Neuronal stem cell (in vitro differentiated cells): Measurements from ENCODE around the gene PCARE.
A peak's percentile ranks its signal among the peaks of the same experiment; 100 is the strongest.

Source experiments
- DNase-seq: peaks from one replicate; pipeline ENCODE4 v3.0.0-alpha.2; 2013; ENCODE audit warnings: low spot score
- H2AFZ ChIP-seq: one replicate; pipeline ENCODE4 v1.6.1; 2013; ENCODE audit warnings: mild to moderate bottlenecking, low read length, inconsistent platforms
- H2AK5ac ChIP-seq: 2 replicates; pipeline ENCODE4 v1.6.1; 2013; ENCODE audit warnings: low read depth, mild to moderate bottlenecking, inconsistent platforms, low read length, moderate library complexity, mixed read lengths
- H2BK120ac ChIP-seq: 2 replicates; pipeline ENCODE4 v1.6.1; 2013; ENCODE audit warnings: low read depth, mild to moderate bottlenecking, inconsistent platforms, low read length, moderate library complexity, mixed read lengths
- H2BK12ac ChIP-seq: one replicate; pipeline ENCODE4 v1.6.1; 2013; ENCODE audit warnings: low read length, inconsistent platforms
- H2BK15ac ChIP-seq: 2 replicates; pipeline ENCODE4 v1.6.1; 2013; ENCODE audit warnings: mild to moderate bottlenecking, low read length, inconsistent platforms, mixed read lengths
- H2BK5ac ChIP-seq: one replicate; pipeline ENCODE4 v1.6.1; 2013; ENCODE audit warnings: inconsistent platforms, mild to moderate bottlenecking, low read length, moderate library complexity
- H3K14ac ChIP-seq: one replicate; pipeline ENCODE4 v1.6.1; 2013; ENCODE audit warnings: low read length, inconsistent platforms
- H3K18ac ChIP-seq: 2 replicates; pipeline ENCODE4 v1.6.1; 2013; ENCODE audit warnings: low read length, inconsistent platforms
- H3K23ac ChIP-seq: 2 replicates; pipeline ENCODE4 v1.6.1; 2013; ENCODE audit warnings: low read depth, mild to moderate bottlenecking, mixed read lengths, low read length, inconsistent platforms; ENCODE audit not compliant: poor library complexity
- H3K27ac ChIP-seq: replicated peaks from 3 replicates; pipeline ENCODE4 v1.5.1; 2013; ENCODE audit warnings: low read length, inconsistent platforms
- H3K27me3 ChIP-seq, 3 experiments: 2 replicates each; pipeline ENCODE4 v1.6.1; 2013; ENCODE audit warnings: low read length in 3 of 3, mild to moderate bottlenecking in 2 of 3, inconsistent platforms in 1 of 3, low read depth in 1 of 3, mixed read lengths in 1 of 3, moderate library complexity in 1 of 3; ENCODE audit not compliant: control insufficient read depth in 3 of 3, insufficient read depth in 3 of 3
- H3K36me3 ChIP-seq, 2 donors: replicated peaks in 1 of 2; 2 replicates each; pipeline ENCODE4 v1.6.1; 2013; ENCODE audit warnings: low read length in 2 of 2; ENCODE audit not compliant: control insufficient read depth in 2 of 2, insufficient read depth in 2 of 2
- H3K4ac ChIP-seq: 2 replicates; pipeline ENCODE4 v1.6.1; 2013; ENCODE audit warnings: inconsistent platforms, mild to moderate bottlenecking, low read length, moderate library complexity
- H3K4me1 ChIP-seq, 2 donors: 1 replicate in 1 of 2; 2 replicates in 1 of 2; pipeline ENCODE4 v1.6.1; 2013; ENCODE audit warnings: low read length in 2 of 2, low read depth in 1 of 2; ENCODE audit not compliant: control insufficient read depth in 2 of 2, insufficient read depth in 1 of 2
- H3K4me2 ChIP-seq: one replicate; pipeline ENCODE4 v1.6.1; 2013; ENCODE audit warnings: mild to moderate bottlenecking, low read length, inconsistent platforms; ENCODE audit not compliant: insufficient read depth, poor library complexity, severe bottlenecking
- H3K4me3 ChIP-seq, 2 donors: 2 replicates each; pipeline ENCODE4 v1.5.1; 2013; ENCODE audit warnings: low read length in 2 of 2, mild to moderate bottlenecking in 2 of 2, inconsistent platforms in 1 of 2, moderate library complexity in 1 of 2
- H3K79me1 ChIP-seq: one replicate; pipeline ENCODE4 v1.6.1; 2013; ENCODE audit warnings: low read depth, mild to moderate bottlenecking, inconsistent platforms, low read length, moderate library complexity
- H3K9ac ChIP-seq: one replicate; pipeline ENCODE4 v1.6.1; 2013; ENCODE audit warnings: mild to moderate bottlenecking, low read depth, low read length, inconsistent platforms; ENCODE audit not compliant: poor library complexity
- H3K9me3 ChIP-seq, 2 donors: replicated peaks in 1 of 2; 2 replicates each; pipeline versions ENCODE3 to v1.6.1; 2013; ENCODE audit warnings: low read length in 2 of 2, mild to moderate bottlenecking in 2 of 2, inconsistent platforms in 1 of 2, low read depth in 1 of 2, mixed read lengths in 1 of 2, moderate library complexity in 1 of 2; ENCODE audit not compliant: control insufficient read depth in 2 of 2, insufficient read depth in 1 of 2
- H4K8ac ChIP-seq: one replicate; pipeline ENCODE4 v1.6.1; 2013; ENCODE audit warnings: low read depth, mild to moderate bottlenecking, inconsistent platforms, low read length, moderate library complexity
- H4K91ac ChIP-seq: one replicate; pipeline ENCODE4 v1.6.1; 2013; ENCODE audit warnings: low read length, low read depth, mild to moderate bottlenecking, inconsistent platforms; ENCODE audit not compliant: poor library complexity
- WGBS, 2 donors: extraction: QIAGEN DNeasy Blood & Tissue Kit; methylation state at CpG; one replicate each; pipeline ENCODE4 v1.1.7; 2013; ENCODE audit warnings: missing lambda C conversion rate in 2 of 2, mixed read lengths in 1 of 2; ENCODE audit not compliant: insufficient read length in 2 of 2, insufficient replicate concordance in 1 of 2; ENCODE audit errors: extremely low coverage in 2 of 2; 5-methylcytosine and 5-hydroxymethylcytosine counted together

The PCARE gene

DNA sequence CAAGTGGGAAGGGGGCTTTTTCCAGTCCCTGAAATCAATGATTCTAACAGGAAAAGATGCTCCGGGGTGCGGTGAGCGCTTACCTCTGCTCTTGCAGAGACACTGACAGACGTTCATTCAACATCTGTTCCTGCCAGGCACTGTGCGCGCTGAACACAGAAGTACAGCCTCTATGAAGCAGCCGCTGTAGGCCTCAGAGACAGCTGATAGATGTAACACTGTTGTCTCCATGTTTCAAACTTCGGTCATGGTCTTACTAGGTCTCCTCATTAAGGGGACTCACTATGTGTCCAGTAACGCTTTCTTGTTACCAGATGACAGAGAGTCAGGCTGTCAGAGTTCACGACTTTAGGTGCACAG lies 40.2 kb upstream of the PCARE start:
- Histone ChIP-seq H2BK15ac (no peak overlapping the region), H3K4me1 (peaks cover 0 to 3% of the 10 kb centered on the region in 2 donors), H2BK5ac (no peak overlapping the region), H2BK12ac (no peak overlapping the region), H3K18ac (peak overlapping the region; percentile 91), H3K9me3 (peaks cover 0 to 2% of the 10 kb centered on the region in 2 donors), H3K4me2 (peak overlapping the region; percentile 93), H3K27me3 (peaks cover 2 to 43% (median 24%) of the 10 kb centered on the region in 3 experiments), H3K4ac (no peak overlapping the region), H3K14ac (no peak overlapping the region), H4K8ac (no peak overlapping the region), H3K23ac (no peak overlapping the region), H3K27ac (no peak overlapping the region), H2AK5ac (no peak overlapping the region), H3K4me3 (peak overlapping the region in 1 of 2 donors; percentile 55), H2BK120ac (no peak overlapping the region), H4K91ac (no peak overlapping the region), H3K9ac (no peak overlapping the region), H2AFZ (peak overlapping the region; percentile 91), H3K79me1 (no peaks in the 10 kb centered on the region), H3K36me3 (no peaks in the 10 kb centered on the region)
- no CpG with 5 or more reads among the region's 10 CpGs for WGBS, 2 donors
- DNase-seq, result no peak

GRCh38 chr2:29113891-29114321 lies 39.6 kb upstream of the PCARE start:
- Histone ChIP-seq H3K27ac (no peak overlapping the region), H3K4ac (no peak overlapping the region), H3K79me1 (no peaks in the 10 kb centered on the region), H3K18ac (no peak overlapping the region), H3K23ac (no peak overlapping the region), H3K4me3 (no peak overlapping the region), H2BK12ac (no peak overlapping the region), H3K9ac (no peak overlapping the region), H3K36me3 (no peaks in the 10 kb centered on the region), H4K8ac (no peak overlapping the region), H2AFZ (no peak overlapping the region), H3K14ac (no peak overlapping the region), H2AK5ac (no peak overlapping the region), H2BK120ac (no peak overlapping the region), H3K4me2 (no peak overlapping the region), H3K9me3 (peaks cover 0 to 2% of the 10 kb centered on the region in 2 donors), H2BK15ac (no peak overlapping the region), H4K91ac (no peak overlapping the region), H3K27me3 (peaks cover 2 to 43% (median 24%) of the 10 kb centered on the region in 3 experiments), H2BK5ac (no peak overlapping the region), H3K4me1 (peaks cover 0 to 3% of the 10 kb centered on the region in 2 donors)
- WGBS, 2 donors, result no CpG with 5 or more reads among the region's 4 CpGs
- DNase-seq, result no peak

DNA sequence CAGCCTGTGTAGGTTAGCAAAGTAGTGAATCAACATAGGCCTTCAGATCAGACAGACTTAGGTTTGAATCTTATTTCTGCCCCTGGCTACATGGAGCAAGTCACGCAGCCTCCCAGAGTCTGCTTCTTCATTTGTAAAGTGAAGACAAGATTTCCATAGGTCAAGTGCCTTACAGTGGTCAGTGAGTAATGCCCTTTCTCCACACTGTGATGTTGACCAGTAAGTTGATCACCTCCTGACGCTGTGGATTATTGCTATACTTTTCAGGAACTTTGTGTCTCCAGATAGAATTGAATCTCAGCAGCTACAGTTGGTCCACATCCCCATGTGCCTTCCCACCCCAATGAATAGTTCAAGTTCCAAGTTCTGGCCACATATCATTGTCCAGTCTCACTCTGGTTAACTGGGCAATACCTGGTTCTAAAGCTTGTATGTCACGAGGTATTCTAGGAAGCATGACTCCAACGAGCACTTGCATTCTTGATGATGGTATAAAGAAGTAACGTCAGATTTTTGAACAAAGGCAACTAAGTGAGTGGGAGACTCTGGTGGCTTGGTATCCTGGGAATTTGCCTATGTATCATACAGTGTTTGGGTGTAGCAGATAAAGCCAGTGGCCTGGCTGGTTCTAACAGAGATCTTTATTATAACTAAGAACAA lies 38.8 kb upstream of the PCARE start:
- no peak overlapping the region for H2BK15ac ChIP-seq
- no peak overlapping the region for H3K14ac ChIP-seq
- H3K9ac ChIP-seq, result no peak overlapping the region
- H3K4me1 ChIP-seq, result peaks cover 0 to 3% of the 10 kb centered on the region in 2 donors
- no peak overlapping the region for H2AK5ac ChIP-seq
- no peak for DNase-seq
- no peak overlapping the region for H3K4me3 ChIP-seq
- H3K79me1 ChIP-seq, result no peaks in the 10 kb centered on the region
- no peak overlapping the region for H2BK12ac ChIP-seq
- no peak overlapping the region for H4K91ac ChIP-seq
- no peak overlapping the region for H3K23ac ChIP-seq
- H3K27ac ChIP-seq, result no peak overlapping the region
- WGBS, 2 donors, result no CpG with 5 or more reads among the region's 5 CpGs
- no peaks in the 10 kb centered on the region for H3K36me3 ChIP-seq
- H3K18ac ChIP-seq, result no peak overlapping the region
- no peak overlapping the region for H4K8ac ChIP-seq
- H3K4ac ChIP-seq, result no peak overlapping the region
- no peak overlapping the region for H2BK5ac ChIP-seq
- H3K27me3 ChIP-seq, result peaks cover 2 to 43% (median 24%) of the 10 kb centered on the region in 3 experiments
- no peak overlapping the region for H2BK120ac ChIP-seq
- H3K4me2 ChIP-seq, result no peak overlapping the region
- no peak overlapping the region for H2AFZ ChIP-seq
- peaks cover 0 to 2% of the 10 kb centered on the region in 2 donors for H3K9me3 ChIP-seq

- no peak for DNase-seq
- no peak overlapping the region for H3K4me3 ChIP-seq
- no peak overlapping the region for H3K4ac ChIP-seq
- H3K14ac ChIP-seq, result no peak overlapping the region
- no peak overlapping the region for H3K23ac ChIP-seq
- peaks cover 2 to 43% (median 24%) of the 10 kb centered on the region in 3 experiments for H3K27me3 ChIP-seq
- H2BK12ac ChIP-seq, result no peak overlapping the region
- H2BK15ac ChIP-seq, result no peak overlapping the region
- H2AFZ ChIP-seq, result no peak overlapping the region
- no peak overlapping the region for H2BK120ac ChIP-seq
- H2BK5ac ChIP-seq, result no peak overlapping the region
- peaks cover 0 to 3% of the 10 kb centered on the region in 2 donors for H3K4me1 ChIP-seq
- no peak overlapping the region for H3K9ac ChIP-seq
- H3K18ac ChIP-seq, result no peak overlapping the region
- no peak overlapping the region for H3K4me2 ChIP-seq
- no peaks in the 10 kb centered on the region for H3K36me3 ChIP-seq
- H3K27ac ChIP-seq, result no peak overlapping the region
- no peaks in the 10 kb centered on the region for H3K79me1 ChIP-seq
- no peak overlapping the region for H4K91ac ChIP-seq
- H3K9me3 ChIP-seq, result peaks cover 0 to 2% of the 10 kb centered on the region in 2 donors
- H2AK5ac ChIP-seq, result no peak overlapping the region
- H4K8ac ChIP-seq, result no peak overlapping the region
Measured at GRCh38 chr2:29112379-29112778, 38.1 kb upstream of the PCARE start.
